DND-41 (cell line): Measurements from ENCODE around the gene UGT1A1.

Experiments
- EZH2 ChIP-seq: IDR thresholded peaks from 3 replicates; pipeline ENCODE4 v1.6.1; 2012; ENCODE audit warnings: borderline replicate concordance, low read depth, mild to moderate bottlenecking, moderate library complexity, low read length, inconsistent platforms; ENCODE audit not compliant: severe bottlenecking
- TF ChIP-seq, protein P1 (sequence below): IDR thresholded peaks from 2 replicates; pipeline ENCODE4 v1.5.1; 2012; ENCODE audit warnings: borderline replicate concordance, low read length, moderate library complexity, mild to moderate bottlenecking; ENCODE audit not compliant: poor library complexity, severe bottlenecking; ENCODE audit errors: extremely low read depth

DNA sequence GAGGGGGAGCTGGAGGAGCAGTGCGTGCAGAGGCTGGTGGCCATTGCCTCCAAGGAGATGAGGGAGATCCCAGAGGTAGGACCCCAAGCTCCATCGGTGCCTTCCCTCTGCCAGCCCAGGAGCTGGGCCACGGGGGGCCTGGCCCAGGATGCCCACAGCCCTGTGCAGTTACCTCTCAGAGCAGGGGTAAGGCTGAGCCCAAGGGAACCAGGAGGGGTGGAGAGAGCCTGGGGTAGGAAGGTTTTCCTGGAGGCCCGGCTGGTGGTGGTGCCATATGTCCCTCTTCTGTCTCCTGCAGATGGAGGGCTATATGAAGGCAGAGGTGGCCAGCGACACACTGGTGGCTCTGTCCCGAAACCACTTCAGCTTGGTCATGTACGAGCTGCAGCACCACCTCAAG lies 29.5 kb downstream of the UGT1A1 start:
- TF ChIP-seq, protein P1, sequence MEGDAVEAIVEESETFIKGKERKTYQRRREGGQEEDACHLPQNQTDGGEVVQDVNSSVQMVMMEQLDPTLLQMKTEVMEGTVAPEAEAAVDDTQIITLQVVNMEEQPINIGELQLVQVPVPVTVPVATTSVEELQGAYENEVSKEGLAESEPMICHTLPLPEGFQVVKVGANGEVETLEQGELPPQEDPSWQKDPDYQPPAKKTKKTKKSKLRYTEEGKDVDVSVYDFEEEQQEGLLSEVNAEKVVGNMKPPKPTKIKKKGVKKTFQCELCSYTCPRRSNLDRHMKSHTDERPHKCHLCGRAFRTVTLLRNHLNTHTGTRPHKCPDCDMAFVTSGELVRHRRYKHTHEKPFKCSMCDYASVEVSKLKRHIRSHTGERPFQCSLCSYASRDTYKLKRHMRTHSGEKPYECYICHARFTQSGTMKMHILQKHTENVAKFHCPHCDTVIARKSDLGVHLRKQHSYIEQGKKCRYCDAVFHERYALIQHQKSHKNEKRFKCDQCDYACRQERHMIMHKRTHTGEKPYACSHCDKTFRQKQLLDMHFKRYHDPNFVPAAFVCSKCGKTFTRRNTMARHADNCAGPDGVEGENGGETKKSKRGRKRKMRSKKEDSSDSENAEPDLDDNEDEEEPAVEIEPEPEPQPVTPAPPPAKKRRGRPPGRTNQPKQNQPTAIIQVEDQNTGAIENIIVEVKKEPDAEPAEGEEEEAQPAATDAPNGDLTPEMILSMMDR = no peak
- TF ChIP-seq EZH2 = no peak
